ENCODE data around the gene OTOS. TPM values are rescaled to one million over a fixed set of nuclear protein-coding genes. Genes with fewer than 3 reads are reported as not detected.

The OTOS gene
- total RNA-seq, 2 donors from 2014 or later: not detected

- DNase-seq (peak in 1 of 3 donors; percentile 2), ATAC-seq (no peak)
- H3K4me1 Mint-ChIP-seq: no peaks in the 10 kb centered on the region
- H3K9me3 ChIP-seq (ENCODE audit: control insufficient read depth, low read length, poor library complexity, severe bottlenecking): peaks cover 4% of the 10 kb centered on the region
- peaks cover 2% of the 10 kb centered on the region for H3K36me3 Mint-ChIP-seq (ENCODE audit: low read depth)
- no peak overlapping the region for H3K4me3 Mint-ChIP-seq
- no peak overlapping the region for H3K27ac Mint-ChIP-seq
- H3K27me3 Mint-ChIP-seq: peaks cover 28% of the 10 kb centered on the region
These were observed 14.7 kb upstream of the OTOS start for GRCh38 chr2:240155048-240155744.

DNA sequence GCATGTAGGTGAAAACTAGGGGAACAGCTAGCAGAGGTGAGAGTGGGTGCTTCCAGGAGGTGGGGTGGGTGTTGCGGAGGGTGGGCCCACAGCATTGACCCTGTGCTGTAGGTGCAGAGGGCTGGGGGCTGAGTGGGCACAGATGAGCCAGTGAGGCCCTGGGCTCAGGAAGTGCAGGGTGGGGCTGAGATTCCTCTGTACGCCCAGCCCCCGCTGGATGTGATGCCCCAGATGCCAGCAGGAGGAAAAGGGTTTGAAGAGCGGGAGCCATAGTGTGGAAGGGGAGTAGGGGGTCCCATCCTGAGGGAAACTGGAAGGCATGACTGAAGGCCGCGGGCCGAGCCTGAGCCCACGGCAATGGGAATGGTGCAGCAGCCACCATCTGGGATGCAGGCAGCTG is 14.1 kb upstream of the OTOS start:
- Mint-ChIP-seq H3K4me1 (no peaks in the 10 kb centered on the region), H3K36me3 (ENCODE audit: low read depth) (peaks cover 2% of the 10 kb centered on the region), H3K4me3 (no peak overlapping the region), H3K27me3 (peaks cover 25% of the 10 kb centered on the region), H3K27ac (no peak overlapping the region)
- peaks cover 4% of the 10 kb centered on the region for H3K9me3 ChIP-seq (ENCODE audit: control insufficient read depth, low read length, poor library complexity, severe bottlenecking)
- DNase-seq (no peak), ATAC-seq (no peak)

- Mint-ChIP-seq H3K4me3 (no peak overlapping the region), H3K4me1 (no peaks in the 10 kb centered on the region), H3K27me3 (peaks cover 25% of the 10 kb centered on the region), H3K36me3 (ENCODE audit: low read depth) (peaks cover 2% of the 10 kb centered on the region), H3K27ac (no peak overlapping the region)
- H3K9me3 ChIP-seq (ENCODE audit: control insufficient read depth, low read length, poor library complexity, severe bottlenecking): peaks cover 4% of the 10 kb centered on the region
- ATAC-seq: no peak
- no peak for DNase-seq
These were observed 13.0 kb upstream of the OTOS start for GRCh38 chr2:240153418-240153817.

- Mint-ChIP-seq H3K27ac (no peak overlapping the region), H3K4me1 (no peaks in the 10 kb centered on the region), H3K27me3 (peaks cover 25% of the 10 kb centered on the region), H3K36me3 (ENCODE audit: low read depth) (peaks cover 5% of the 10 kb centered on the region), H3K4me3 (no peak overlapping the region)
- ATAC-seq (no peak), DNase-seq (no peak)
- H3K9me3 ChIP-seq (ENCODE audit: control insufficient read depth, low read length, poor library complexity, severe bottlenecking): peaks cover 4% of the 10 kb centered on the region
These were observed 11.1 kb upstream of the OTOS start for GRCh38 chr2:240151477-240152031.

DNA sequence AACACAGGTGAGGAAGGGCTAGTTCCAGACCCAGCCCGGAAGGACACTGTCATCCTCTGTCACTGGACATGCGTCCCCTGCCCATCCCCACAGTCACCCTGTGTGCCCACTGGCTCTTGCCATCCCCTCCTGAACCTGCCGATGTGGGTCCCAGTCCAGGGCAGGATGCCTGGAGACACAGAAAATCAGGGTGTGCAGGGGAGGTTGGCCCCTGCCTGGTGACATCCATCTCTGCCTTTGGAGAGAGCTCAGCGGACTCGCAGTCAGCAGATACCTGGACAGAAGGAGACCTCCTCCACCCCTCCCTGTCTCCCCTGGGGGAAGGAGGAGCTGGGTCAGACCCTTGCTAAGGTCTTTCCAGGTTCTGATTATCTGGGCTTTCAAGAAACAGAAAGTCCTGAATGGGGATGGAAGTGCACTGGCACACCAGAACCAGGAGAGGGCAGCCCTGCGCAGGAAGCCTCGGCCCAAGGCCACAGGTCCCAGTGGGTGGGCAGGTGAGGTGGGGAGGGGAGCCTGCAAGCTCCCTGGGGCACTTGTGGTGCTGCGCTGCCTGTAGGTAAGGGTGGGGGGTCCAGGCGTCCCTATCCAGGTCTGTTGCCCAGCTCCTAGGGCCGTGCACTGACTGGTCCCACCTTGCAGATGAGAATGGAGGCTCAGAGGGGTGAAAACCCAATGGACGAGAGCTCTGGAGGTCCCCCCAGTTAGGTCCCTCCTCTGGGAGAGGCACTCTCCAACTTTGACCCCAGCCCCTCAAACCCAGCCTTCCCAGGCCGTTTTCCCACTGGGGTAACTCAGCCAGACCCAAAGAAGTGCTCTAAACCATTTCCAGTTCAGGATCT is 9.7 kb upstream of the OTOS start:
- DNase-seq: peak in 1 of 3 donors; percentile 20
- Mint-ChIP-seq H3K36me3 (ENCODE audit: low read depth) (peaks cover 5% of the 10 kb centered on the region), H3K27me3 (peaks cover 25% of the 10 kb centered on the region), H3K4me3 (no peak overlapping the region), H3K4me1 (no peaks in the 10 kb centered on the region), H3K27ac (no peak overlapping the region)
- peaks cover 4% of the 10 kb centered on the region for H3K9me3 ChIP-seq (ENCODE audit: control insufficient read depth, low read length, poor library complexity, severe bottlenecking)
- ATAC-seq: peak; percentile 68

GRCh38 chr2:240147911-240148587 is 7.6 kb upstream of the OTOS start:
- Mint-ChIP-seq H3K36me3 (ENCODE audit: low read depth) (peaks cover 5% of the 10 kb centered on the region), H3K4me1 (no peaks in the 10 kb centered on the region), H3K27ac (no peak overlapping the region)

GRCh38 chr2:240147382-240147781 is 6.9 kb upstream of the OTOS start:
- Mint-ChIP-seq H3K4me1 (no peaks in the 10 kb centered on the region), H3K27ac (no peak overlapping the region), H3K36me3 (ENCODE audit: low read depth) (peaks cover 5% of the 10 kb centered on the region), H3K27me3 (peaks cover 15% of the 10 kb centered on the region), H3K4me3 (no peak overlapping the region)
- DNase-seq (no peak), ATAC-seq (no peak)
- H3K9me3 ChIP-seq (ENCODE audit: control insufficient read depth, low read length, poor library complexity, severe bottlenecking): no peaks in the 10 kb centered on the region

More at GRCh38 chr2:240147911-240148587, 7.6 kb upstream of the OTOS start:
- H3K4me3 Mint-ChIP-seq: no peak overlapping the region
- no peak for DNase-seq
- H3K9me3 ChIP-seq (ENCODE audit: control insufficient read depth, low read length, poor library complexity, severe bottlenecking): peaks cover 3% of the 10 kb centered on the region
- peaks cover 13% of the 10 kb centered on the region for H3K27me3 Mint-ChIP-seq
- ATAC-seq: no peak

GRCh38 chr2:240146627-240147278 is 6.3 kb upstream of the OTOS start:
- peaks cover 3% of the 10 kb centered on the region for H3K36me3 Mint-ChIP-seq (ENCODE audit: low read depth)
- no peak overlapping the region for H3K27ac Mint-ChIP-seq
- DNase-seq (no peak), ATAC-seq (no peak)
- H3K27me3 Mint-ChIP-seq: peaks cover 15% of the 10 kb centered on the region
- no peaks in the 10 kb centered on the region for H3K9me3 ChIP-seq (ENCODE audit: control insufficient read depth, low read length, poor library complexity, severe bottlenecking)
- no peaks in the 10 kb centered on the region for H3K4me1 Mint-ChIP-seq
- H3K4me3 Mint-ChIP-seq: no peak overlapping the region

DNA sequence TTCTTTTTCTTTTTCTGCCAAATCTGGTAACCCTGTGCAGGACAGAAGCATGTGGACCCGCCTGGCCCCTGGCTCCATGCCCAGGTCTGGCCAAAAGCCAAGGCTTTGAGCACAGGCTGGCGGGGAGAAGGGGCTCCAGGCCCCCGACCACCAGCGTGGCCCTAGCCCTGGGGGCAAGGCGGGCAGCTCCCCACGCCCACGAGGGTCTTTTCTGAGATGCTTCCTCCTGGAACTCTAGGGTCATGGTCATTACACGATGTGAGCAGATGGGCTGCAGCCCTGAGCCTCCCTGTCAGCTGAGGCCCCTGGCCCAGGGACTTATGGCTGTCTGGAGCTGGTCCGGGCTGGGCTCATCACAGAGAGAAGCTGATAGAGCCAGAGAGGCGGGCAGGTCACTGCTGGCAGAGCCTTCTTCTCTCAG is 5.7 kb upstream of the OTOS start:
- H3K9me3 ChIP-seq (ENCODE audit: control insufficient read depth, low read length, poor library complexity, severe bottlenecking): no peaks in the 10 kb centered on the region
- no peak for DNase-seq
- Mint-ChIP-seq H3K27me3 (peaks cover 16% of the 10 kb centered on the region), H3K4me1 (no peaks in the 10 kb centered on the region), H3K4me3 (no peak overlapping the region), H3K36me3 (ENCODE audit: low read depth) (peaks cover 2% of the 10 kb centered on the region), H3K27ac (no peak overlapping the region)
- ATAC-seq: no peak

DNA sequence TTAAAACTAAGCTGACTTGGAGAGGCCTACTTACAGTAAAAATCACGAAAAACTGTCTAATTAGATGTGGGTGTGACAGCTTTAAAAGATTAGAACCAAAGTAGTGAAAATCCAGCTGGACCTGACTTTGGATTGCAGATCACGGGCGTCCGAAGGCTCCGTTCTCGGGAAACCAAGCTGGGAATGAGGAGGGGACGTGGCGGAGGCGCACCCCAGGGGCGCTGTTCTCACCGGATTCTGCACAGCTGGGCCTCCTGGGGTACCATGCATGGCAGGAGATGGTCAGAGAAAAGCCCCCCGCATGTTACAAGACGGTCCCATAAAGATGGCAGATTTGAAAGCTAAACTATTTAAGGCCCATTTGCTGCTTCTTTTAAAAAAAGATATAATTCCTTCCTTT is 5.0 kb upstream of the OTOS start:
- Mint-ChIP-seq H3K36me3 (ENCODE audit: low read depth) (peaks cover 2% of the 10 kb centered on the region), H3K4me3 (no peak overlapping the region), H3K27me3 (peaks cover 16% of the 10 kb centered on the region), H3K4me1 (no peaks in the 10 kb centered on the region), H3K27ac (no peak overlapping the region)
- H3K9me3 ChIP-seq (ENCODE audit: control insufficient read depth, low read length, poor library complexity, severe bottlenecking): no peaks in the 10 kb centered on the region
- ATAC-seq: no peak
- DNase-seq: no peak

- peaks cover 2% of the 10 kb centered on the region for H3K36me3 Mint-ChIP-seq (ENCODE audit: low read depth)
- H3K9me3 ChIP-seq (ENCODE audit: control insufficient read depth, low read length, poor library complexity, severe bottlenecking): no peaks in the 10 kb centered on the region
- no peak overlapping the region for H3K4me3 Mint-ChIP-seq
- ATAC-seq: no peak
- H3K27me3 Mint-ChIP-seq: peaks cover 16% of the 10 kb centered on the region
- no peak overlapping the region for H3K27ac Mint-ChIP-seq
- H3K4me1 Mint-ChIP-seq: no peaks in the 10 kb centered on the region
- DNase-seq: no peak
These were observed 4.3 kb upstream of the OTOS start for GRCh38 chr2:240144649-240145261.

- ATAC-seq (peak; percentile 95), DNase-seq (peak; percentile 68 to 87 (median 72))
- H3K9me3 ChIP-seq (ENCODE audit: control insufficient read depth, low read length, poor library complexity, severe bottlenecking): no peaks in the 10 kb centered on the region
- Mint-ChIP-seq H3K4me1 (no peaks in the 10 kb centered on the region), H3K27me3 (peaks cover 16% of the 10 kb centered on the region), H3K27ac (no peak overlapping the region), H3K36me3 (ENCODE audit: low read depth) (peaks cover 2% of the 10 kb centered on the region), H3K4me3 (no peak overlapping the region)
These were observed 3.6 kb upstream of the OTOS start for GRCh38 chr2:240143801-240144648.
